Ramos (cell line): ENCODE measurements around the gene TGM2.

ENCODE experiments used
- in situ Hi-C: fragments of 300-500 bp; cut with MboI; formaldehyde crosslinking; loops from one replicate; pipeline ENCODE4 v1.14.3; 2022; ENCODE audit warnings: low sequenced_read_pairs; ENCODE audit not compliant: unreplicated experiment

TGM2 gene

DNA sequence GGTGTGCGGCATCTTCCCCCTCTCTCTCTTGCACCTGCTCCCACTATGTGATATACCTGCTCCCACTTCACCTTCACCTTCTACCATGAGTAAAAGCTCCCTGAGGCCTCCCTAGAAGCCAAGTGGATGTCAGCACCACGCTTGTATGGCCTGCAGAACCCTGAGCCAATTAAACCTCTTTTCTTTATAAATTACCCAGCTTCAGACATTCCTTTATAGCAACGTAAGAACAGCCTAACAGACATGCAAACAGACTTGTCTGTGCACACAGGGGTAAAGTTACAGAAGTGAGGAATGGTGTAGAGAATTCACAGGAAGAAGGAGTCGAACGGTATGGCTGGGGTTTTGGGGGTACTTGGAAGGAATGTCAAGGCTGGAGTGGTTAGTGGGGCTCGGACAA lies 14.8 kb upstream of the TGM2 start:
- in situ Hi-C loops: no loop called here

DNA sequence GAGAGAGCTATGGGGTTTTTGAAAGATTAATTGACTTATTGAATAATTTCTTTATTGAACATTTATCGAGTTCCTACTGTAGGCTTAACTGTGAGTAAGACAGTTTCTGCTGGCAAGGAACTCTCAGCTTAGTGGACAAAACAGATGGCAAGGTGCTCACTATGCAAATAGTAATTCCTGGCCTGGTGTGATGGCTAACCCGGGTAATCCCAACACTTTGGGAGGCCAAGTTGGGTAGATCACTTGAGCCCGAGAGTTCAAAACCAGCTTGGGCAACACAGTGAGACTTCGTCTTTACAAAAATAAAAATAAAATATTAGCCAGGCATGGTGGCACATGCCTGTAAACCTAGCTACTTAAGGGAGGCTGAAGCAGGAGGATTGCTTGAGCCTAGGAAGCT lies 13.5 kb upstream of the TGM2 start:
- in situ Hi-C loops: no loop called here

DNA sequence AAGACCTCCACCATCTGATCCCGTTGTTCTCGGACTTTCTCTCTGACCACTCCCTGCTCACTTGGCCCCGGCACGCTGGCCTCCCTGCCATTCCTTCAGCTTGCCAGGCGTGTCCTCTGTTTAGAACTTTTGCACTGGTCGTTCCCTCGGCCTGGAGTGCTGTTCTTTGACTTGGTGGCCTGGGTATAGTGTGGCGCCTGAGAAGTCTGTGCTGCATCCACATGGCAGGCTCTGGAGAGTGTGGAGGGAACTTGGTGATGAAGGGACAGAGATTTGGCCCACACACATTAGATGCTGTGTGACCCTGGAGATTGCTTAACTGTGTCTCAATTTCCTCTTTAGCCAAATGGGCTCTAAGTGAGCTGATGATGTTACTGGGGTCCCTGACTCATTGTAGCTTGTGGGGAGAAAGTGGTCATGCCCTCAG lies 13.0 kb upstream of the TGM2 start:
- in situ Hi-C loops: no loop called here

DNA sequence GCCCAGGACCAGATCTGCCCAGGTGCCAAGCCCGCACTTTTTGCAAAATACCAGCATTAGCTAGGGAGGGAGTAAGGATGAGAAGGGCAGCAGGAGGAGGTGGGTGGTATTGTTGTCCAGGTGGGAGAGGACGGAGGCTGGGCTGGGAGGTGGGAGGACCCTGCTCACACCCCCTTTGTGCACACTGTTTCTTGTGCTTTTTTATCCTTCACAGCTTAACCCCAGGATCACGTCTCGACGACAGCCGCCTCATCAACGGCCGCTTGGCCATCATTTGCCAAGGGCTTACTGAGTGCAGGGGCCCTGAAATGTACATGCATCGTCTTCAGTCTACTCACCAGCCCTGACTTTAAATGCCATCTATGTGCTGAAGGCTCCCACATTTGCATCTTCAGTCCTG lies 12.1 kb upstream of the TGM2 start:
- in situ Hi-C loops: no loop called here

DNA sequence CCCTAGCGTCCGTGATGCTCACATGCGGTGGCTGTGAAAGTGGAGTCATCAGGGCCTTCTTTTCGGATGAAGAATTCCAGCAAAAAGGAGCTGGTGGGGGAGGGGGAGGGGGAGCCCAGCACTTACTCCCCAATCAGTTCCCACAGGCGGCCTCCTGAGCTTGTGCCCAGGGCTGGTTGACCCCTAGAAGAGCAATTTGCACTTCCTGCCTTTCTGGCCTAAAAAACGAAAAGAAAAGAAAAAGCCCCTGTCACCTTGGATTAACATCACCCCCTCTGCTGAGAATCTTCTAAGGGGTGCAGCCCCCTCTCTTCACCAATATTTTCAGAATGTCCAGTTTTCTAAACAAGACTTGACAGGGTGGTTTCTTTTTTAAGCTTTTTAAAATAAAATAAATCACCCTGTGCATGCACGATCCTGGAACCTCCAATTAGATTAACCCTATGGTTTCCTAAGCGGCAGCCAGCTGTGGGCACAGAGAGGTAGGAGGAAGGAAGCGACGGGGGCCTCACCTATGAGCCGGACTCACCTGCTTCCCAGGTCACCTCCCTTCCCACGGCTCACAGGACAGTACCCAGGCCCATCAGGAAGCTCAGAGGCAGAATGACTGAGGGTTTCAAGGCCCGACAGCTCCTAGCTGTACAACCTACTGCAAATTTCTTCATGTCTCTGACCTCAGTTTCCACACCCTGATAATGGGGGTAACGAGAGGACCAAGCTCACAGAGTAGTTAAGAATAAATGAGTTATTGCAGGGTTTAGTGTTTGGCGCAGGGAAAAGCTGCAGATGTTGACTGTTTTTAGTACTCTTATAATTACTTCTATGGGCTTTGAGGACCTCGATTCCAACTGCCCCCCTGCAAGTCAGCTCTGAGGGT lies 10.5 kb upstream of the TGM2 start:
- in situ Hi-C loops: no loop called here

DNA sequence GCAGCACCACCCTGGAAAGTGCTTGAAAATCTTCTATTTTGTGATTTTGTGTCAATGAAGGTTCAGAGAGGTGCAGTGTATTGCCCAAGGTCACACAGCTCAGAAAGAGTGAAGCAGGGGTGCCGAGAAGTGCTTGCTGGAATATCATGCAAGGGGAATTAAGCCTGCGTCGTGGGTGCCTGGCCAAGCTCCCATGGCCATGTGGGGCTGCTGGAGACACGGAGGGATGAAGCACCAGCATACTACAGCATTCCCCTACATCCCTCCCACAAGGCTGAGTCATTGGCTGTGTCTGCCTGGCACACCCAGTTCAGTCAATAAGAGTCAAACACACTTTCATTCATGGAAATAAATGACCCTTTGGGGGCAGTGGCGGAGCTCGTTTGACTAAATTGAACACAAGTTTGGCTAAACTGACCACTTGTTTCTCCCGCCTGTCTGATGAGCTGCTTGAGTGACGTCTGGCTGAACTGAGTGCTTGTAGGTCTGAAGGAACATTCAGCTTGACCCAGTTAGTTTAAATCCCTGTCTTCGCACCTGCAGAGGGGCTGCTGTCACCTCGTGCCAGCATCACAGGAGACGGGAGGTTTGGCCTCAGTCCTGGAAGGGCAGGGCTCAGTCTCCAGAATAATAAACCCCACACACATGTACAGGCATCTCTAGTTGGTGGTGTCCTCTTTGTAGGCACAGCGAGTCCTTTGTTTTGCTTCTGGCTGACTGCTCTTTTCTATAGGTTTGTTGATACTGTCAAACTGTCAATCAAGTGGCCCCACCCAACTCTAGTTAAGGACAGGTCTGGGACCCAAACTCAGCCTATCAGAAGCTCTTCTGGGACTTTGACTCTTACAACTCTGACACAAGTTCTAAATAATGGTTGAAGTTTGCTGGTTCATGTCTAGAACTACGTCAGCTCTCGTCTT lies 8.4 kb upstream of the TGM2 start:
- in situ Hi-C loops: no loop called here

DNA sequence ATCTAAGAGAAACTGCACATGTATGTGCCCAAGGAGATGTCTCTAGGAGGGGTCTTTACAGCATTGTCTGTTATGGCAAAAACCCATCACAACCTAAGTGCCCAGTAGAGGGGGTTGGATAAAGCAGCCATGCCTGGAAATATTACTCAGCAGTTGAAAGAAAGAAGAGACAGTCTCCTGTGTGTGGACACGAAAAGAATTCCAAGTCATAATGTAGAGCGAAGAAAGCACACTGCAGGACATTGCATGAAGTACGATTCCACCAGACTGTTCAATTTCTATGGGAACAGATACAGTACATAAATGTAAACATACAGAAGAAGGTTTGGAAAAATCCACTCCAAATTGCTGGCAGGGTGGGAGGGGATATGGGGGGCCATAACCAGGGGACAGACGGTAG lies 7.3 kb upstream of the TGM2 start:
- in situ Hi-C loops: no loop called here

DNA sequence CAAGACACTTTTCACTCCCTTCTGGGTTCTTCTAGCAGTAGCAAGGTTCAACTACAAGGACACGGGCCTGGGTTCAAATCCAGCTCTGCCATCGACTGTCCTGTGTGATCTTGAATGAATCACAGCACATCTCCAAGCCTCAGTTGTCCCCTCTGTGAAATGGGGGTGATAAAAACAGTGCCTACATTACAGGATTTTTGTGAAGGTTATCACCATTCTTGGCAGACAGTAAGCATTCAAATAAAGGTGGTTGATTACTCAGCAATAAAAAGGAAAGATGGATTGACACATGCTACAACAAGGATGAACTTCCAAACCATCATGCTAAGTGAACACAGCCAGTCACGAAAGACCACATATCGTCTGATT lies 6.6 kb upstream of the TGM2 start:
- in situ Hi-C loops: no loop called here

DNA sequence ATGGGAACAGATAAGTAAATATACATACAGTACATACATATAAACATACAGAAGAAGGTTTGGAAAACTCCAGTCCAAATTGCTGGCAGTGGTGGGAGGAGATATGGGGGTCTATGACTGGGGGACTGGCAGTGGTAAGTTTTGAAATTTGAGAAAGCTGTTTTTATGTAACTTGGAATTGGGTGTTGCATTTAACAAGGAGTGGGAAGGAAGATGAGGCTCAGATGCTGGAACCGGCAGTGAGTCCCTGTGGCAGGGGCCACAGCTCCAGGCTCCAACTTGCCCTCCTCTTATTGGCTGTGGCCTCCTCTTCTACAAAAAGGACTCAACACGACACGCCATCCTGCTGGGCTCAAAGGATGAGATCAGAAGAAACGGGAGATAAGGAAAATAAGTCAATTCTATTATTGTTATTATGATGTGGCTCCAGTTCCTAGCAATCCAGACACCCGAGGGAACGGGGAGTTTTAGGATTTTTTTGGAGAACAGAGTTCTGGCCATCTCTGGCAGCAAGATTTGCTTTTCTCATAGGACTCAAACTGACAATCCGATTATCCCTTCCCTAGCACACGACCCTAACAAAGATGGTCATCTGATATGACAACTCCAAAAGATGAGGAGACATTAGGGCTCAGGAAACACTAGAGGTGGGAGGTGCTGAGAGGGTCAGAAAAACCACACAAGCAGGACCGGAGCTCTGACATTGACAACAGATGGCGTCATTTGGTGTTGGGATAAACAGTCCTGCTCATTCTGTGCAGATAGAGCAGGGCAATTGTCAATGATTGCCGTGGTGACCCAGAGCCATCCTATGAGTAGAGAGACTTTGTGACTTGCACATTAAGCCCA lies 6.0 kb upstream of the TGM2 start:
- in situ Hi-C loops: no loop called here

DNA sequence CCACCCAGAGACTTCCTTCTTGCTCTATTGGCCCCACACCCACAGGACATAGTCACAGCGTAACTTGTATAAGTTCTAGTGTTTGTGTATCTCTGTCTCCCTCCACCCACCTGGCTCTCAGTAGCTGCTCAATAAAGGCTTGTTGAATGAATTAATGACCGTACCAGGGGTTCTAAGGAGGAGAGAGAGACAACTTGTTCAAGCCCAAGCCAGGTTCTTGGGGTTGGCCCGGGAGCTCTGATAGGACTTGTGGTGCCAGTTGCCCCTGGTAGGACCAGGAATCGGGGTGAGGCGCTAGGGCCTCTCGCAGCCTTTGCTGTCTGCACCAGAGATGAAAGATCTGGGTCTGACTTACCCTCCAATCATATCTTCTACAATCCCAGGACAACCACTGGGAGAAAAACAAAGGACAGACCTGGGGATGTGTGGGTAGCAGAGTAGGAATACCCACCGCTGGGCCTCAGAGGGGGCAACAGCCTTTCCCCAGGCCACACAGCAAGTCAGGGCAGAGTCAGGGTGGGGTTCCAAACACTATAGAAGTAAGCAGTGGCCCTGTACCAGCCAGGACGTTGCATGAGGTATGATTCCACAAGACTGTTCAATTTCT lies 5.3 kb upstream of the TGM2 start:
- in situ Hi-C loops: no loop called here

DNA sequence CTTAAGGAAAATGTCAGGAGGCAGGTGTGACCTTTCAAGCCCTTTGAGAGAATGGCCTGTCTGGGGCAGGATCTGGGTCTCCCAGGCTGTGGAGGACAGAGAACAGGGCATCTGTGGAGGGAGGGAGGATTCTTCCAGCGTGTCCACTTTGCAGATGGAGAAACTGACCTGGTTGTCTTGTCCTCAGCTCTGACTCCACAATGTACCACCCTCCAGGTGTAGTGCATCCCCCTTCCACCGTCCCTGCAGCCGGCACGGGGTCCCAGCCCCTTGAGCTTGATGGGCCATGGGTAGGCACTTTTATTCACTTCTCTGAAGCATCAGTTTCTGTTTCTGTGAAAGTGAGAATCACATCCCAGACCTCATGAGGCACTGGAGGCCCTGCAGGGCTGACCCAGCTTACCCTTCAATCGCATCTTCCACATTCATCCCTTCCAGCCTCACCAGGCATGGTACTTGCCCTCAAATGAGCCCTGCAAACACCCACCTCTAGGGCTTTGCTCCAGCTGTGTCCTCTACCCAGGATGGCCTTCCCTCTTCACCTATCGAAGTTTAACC lies 4.6 kb upstream of the TGM2 start:
- in situ Hi-C loops: loop anchor here (10.0 kb wide), 1 partner anchor 95 kb away; no protein-coding TSS in a partner anchor

DNA sequence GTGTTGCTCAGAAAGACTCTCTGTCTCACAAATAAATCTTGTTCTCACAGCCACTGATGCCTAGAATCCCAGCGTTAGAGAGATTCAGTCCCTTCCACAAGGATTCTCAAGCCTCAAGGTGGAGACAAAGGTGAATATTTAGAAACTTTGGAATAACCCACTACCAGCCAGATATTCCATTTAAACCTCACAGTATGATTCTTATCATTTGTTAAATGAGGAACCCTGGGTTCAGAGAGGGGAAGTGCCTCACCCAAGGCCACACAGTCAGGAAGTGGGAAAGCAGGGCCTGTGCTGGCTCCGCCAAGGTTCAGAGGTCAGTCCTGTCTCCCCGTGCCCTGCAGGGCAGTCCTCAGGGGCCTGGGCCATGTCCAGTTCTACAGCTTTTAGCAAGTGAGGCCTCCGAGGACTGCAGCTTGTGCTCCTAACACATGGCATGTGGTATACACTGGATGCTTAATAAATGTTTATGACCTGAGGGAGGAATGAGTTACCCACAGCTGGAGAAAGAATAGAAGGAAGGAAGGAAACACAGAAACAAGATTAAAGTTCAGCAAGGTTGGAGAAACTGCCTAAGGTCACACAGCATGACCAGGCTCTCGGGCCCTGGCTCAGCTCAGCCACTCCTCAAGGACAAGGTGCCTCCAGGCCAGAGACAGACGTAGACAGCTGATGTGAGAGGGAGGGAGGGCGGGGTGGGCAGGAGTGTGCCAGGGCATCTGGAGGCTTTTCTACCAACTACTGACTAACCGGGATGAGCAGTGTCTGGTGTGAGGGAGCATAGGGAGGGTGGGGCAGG lies 3.9 kb upstream of the TGM2 start:
- in situ Hi-C loops: loop anchor here (10.0 kb wide), 1 partner anchor 94 kb away; no protein-coding TSS in a partner anchor

DNA sequence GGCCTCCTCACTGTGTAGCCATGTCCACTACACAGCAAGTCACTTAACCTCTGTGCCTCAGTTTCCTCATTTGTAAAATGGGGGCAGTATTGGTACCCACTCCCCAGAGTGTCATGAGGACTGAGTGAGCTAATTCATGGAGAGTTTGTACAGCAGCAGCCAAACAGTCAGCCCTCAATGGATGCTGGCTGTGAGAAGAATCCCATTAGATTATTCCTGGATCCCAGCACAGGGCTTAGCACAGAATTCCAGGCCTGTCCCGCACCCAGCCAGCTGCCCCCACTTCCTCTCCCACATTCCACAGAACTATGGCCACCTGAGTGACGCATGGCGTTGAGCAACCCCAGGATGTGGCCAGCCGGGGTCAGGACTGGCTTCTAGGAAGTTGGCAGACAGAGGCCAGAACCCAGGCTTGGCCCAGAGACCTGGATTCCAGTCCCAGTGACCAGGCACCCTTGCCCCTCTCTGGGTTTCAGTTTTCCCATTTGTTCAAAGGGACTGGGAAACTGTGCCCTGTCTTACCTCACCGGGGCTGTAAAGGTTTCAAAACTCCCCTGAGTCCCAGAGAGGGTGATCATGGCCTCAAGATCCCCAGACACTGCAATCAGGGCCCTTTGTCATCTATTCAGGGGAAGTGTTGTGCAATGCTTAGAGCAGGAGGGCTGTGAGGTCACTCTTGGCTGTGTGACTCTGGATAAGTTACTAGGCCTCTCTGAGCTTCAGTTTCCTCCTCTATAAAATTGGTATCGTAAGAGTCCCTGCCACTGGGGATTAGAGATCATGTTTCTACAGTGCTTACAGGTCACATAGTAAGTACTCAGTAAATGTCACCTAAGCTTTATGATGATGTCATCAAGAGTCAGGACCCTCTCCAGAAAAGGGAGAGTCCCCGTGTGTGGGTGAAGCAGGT lies 3.0 kb upstream of the TGM2 start:
- in situ Hi-C loops: loop anchor here (10.0 kb wide), 1 partner anchor 93 kb away; no protein-coding TSS in a partner anchor

DNA sequence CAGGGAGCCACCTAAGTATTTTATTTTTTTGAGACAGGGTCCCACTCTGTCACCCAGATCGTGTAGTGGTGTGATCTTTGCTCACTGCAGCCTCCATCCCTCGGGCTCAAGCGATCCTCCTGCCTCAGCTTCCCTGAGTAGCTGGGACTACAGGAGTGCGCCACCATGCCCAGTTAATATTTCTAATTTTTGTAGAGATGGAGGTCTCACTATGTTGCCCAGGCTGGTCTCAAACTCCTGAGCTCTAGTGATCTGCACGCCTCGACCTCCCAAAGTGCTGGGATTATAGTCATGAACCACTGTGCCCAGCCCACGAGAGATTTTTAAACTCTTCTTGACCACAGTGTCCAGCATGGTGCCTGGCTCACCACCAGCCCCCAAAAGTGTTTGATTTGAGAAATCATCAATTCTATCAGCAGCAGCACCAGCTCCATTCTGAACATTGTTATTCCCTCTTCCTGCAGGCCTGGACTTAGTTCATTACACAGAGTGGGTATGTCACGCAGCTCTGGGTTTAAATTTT lies 2.3 kb upstream of the TGM2 start:
- in situ Hi-C loops: loop anchor here (10.0 kb wide), 1 partner anchor 93 kb away; no protein-coding TSS in a partner anchor

DNA sequence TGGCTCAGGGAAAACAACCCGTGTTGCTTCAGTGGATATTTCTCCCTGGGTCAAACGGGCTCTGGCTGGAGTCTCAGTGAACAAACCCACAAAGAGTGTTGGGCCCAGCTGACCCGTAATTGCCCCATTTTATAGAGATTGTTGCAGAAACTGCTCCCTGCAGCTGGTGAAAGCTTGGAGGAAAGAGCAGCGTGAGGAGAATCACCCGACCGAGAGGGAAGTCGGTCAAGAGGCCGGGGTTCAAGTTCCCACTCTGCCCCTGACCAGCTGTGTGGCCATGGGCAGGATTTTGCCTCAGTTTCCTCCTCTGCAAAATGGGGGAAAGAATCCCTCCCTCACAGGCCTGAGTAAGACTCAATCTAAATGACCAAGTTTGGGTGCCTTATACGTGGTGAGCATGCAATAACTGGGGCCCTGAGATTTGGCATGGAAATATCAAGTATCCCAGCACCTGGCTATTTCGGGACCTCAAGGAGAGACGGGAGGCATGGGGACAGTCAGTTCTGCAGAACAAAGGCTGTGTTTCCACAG lies 1.7 kb upstream of the TGM2 start:
- in situ Hi-C loops: loop anchor here (10.0 kb wide), 1 partner anchor 92 kb away; no protein-coding TSS in a partner anchor

DNA sequence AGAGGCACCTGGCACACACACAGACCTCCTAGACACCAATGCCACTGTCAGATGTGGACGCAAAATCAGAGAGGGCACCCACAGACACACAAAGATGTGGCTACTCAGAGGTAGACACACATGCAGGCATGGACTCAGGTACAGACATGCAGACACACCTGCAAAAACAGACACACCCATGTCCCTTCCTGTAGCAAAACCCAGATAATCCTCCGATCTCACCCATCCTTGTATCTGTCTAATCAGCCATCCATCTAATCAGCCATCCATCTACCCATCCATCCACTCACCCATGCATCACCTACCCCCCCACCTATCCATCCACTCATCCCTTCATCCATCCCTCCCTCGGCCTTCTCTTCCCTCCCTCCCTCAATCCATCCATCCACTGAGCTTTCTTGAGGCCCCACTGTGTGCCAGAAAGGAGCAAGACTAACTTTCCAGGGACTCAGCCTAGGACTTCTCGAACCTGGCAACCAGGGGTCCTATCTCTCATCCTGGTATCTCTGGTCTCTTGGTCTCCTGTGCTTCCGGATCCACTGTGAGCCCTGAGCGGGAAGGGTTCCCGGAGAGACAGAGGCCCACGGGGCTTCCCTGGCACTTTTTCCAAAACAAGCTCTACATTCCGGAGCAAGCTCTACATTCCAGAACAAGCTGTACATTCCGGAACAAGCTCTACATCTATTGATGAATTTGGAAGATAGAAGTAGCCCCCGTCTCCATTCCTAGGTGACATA lies 1.1 kb upstream of the TGM2 start:
- in situ Hi-C loops: loop anchor here (10.0 kb wide), 1 partner anchor 91 kb away; no protein-coding TSS in a partner anchor
